H9 (cell line): Measurements from ENCODE around the gene RPRD1B. TPM values are rescaled to one million over a fixed set of nuclear protein-coding genes. Genes with fewer than 3 reads are reported as not detected.

Source experiments
- DNase-seq: peaks from one replicate; pipeline ENCODE4 v3.0.0-alpha.2; 2017
- H2AFZ ChIP-seq: one replicate; pipeline ENCODE4 v1.6.1; 2013; ENCODE audit warnings: mild to moderate bottlenecking, low read length, control low read depth, moderate library complexity
- H2AK5ac ChIP-seq: 2 replicates; pipeline ENCODE4 v1.6.1; 2013; ENCODE audit warnings: low read length, control low read depth, mixed read lengths; ENCODE audit not compliant: insufficient read length
- H2BK120ac ChIP-seq: one replicate; pipeline ENCODE4 v1.6.1; 2013; ENCODE audit warnings: low read depth, mild to moderate bottlenecking, low read length, control low read depth, inconsistent platforms; ENCODE audit not compliant: poor library complexity, severe bottlenecking
- H2BK12ac ChIP-seq: 2 replicates; pipeline ENCODE4 v1.6.1; 2013; ENCODE audit warnings: low read length, control low read depth, mixed read lengths, low read depth; ENCODE audit not compliant: insufficient read length
- H2BK15ac ChIP-seq: 2 replicates; pipeline ENCODE4 v1.6.1; 2013; ENCODE audit warnings: low read depth, low read length, control low read depth
- H2BK20ac ChIP-seq: one replicate; pipeline ENCODE4 v1.6.1; 2013; ENCODE audit warnings: low read depth, mild to moderate bottlenecking, low read length, control low read depth, inconsistent platforms; ENCODE audit not compliant: poor library complexity, severe bottlenecking
- H2BK5ac ChIP-seq: 2 replicates; pipeline ENCODE4 v1.6.1; 2013; ENCODE audit warnings: low read length, control low read depth, mixed read lengths; ENCODE audit not compliant: insufficient read length
- H3K14ac ChIP-seq: 2 replicates; pipeline ENCODE4 v1.6.1; 2013; ENCODE audit warnings: low read length, control low read depth; ENCODE audit not compliant: insufficient read depth
- H3K18ac ChIP-seq: 2 replicates; pipeline ENCODE4 v1.6.1; 2013; ENCODE audit warnings: low read depth, mild to moderate bottlenecking, mixed read lengths, low read length, control low read depth; ENCODE audit not compliant: insufficient read length
- H3K23ac ChIP-seq: 2 replicates; pipeline ENCODE4 v1.6.1; 2013; ENCODE audit warnings: low read length, control low read depth, mixed read lengths, low read depth; ENCODE audit not compliant: insufficient read length
- H3K23me2 ChIP-seq: 2 replicates; pipeline ENCODE4 v1.6.1; 2013; ENCODE audit warnings: low read depth, mild to moderate bottlenecking, mixed read lengths, low read length, control low read depth; ENCODE audit not compliant: insufficient read length, poor library complexity, severe bottlenecking
- H3K27ac ChIP-seq: 2 replicates; pipeline ENCODE4 v1.5.1; 2013; ENCODE audit warnings: low read length, control low read depth, mixed read lengths, low read depth; ENCODE audit not compliant: insufficient read length
- H3K27me3 ChIP-seq: 2 replicates; pipeline ENCODE4 v1.6.1; 2013; ENCODE audit warnings: low read length, control low read depth, inconsistent platforms; ENCODE audit not compliant: insufficient read depth
- H3K4ac ChIP-seq: 2 replicates; pipeline ENCODE4 v1.6.1; 2013; ENCODE audit warnings: low read depth, mild to moderate bottlenecking, control low read depth, inconsistent platforms, low read length, moderate library complexity
- H3K4me1 ChIP-seq: 2 replicates; pipeline ENCODE4 v1.6.1; 2013; ENCODE audit warnings: low read length, control low read depth, inconsistent platforms; ENCODE audit not compliant: insufficient read depth
- H3K4me2 ChIP-seq: 2 replicates; pipeline ENCODE4 v1.6.1; 2013; ENCODE audit warnings: low read length, control low read depth, mixed read lengths; ENCODE audit not compliant: insufficient read length, insufficient read depth
- H3K56ac ChIP-seq: 2 replicates; pipeline ENCODE4 v1.6.1; 2013; ENCODE audit warnings: low read depth, mild to moderate bottlenecking, mixed read lengths, low read length, control low read depth; ENCODE audit not compliant: insufficient read length
- H3K79me1 ChIP-seq: 2 replicates; pipeline ENCODE4 v1.6.1; 2013; ENCODE audit warnings: low read depth, mild to moderate bottlenecking, moderate library complexity, low read length, control low read depth, inconsistent platforms; ENCODE audit not compliant: insufficient read depth, poor library complexity, severe bottlenecking
- H3K79me2 ChIP-seq: 2 replicates; pipeline ENCODE4 v1.6.1; 2013; ENCODE audit warnings: low read length, control low read depth, inconsistent platforms; ENCODE audit not compliant: insufficient read depth
- H3K9ac ChIP-seq: 2 replicates; pipeline ENCODE4 v1.6.1; 2013; ENCODE audit warnings: low read length, control low read depth, mixed read lengths; ENCODE audit not compliant: insufficient read length; ENCODE audit errors: extremely low read depth
- H3K9me3 ChIP-seq: one replicate; pipeline ENCODE4 v1.6.1; 2013; ENCODE audit warnings: low read depth, low read length, inconsistent platforms; ENCODE audit not compliant: control insufficient read depth
- H3T11ph ChIP-seq: one replicate; pipeline ENCODE4 v1.6.1; 2013; ENCODE audit warnings: mild to moderate bottlenecking, low read length, control low read depth, inconsistent platforms
- H4K20me1 ChIP-seq: one replicate; pipeline ENCODE4 v1.6.1; 2013; ENCODE audit not compliant: control insufficient read depth, insufficient read length, insufficient read depth
- H4K5ac ChIP-seq: 2 replicates; pipeline ENCODE4 v1.6.1; 2013; ENCODE audit warnings: low read depth, mild to moderate bottlenecking, mixed read lengths, low read length, control low read depth; ENCODE audit not compliant: insufficient read length
- H4K8ac ChIP-seq: replicated peaks from 2 replicates; pipeline ENCODE4 v1.6.1; 2013; ENCODE audit warnings: low read length, control low read depth, mixed read lengths, low read depth; ENCODE audit not compliant: insufficient read length
- H4K91ac ChIP-seq: 2 replicates; pipeline ENCODE4 v1.6.1; 2013; ENCODE audit warnings: low read depth, mild to moderate bottlenecking, moderate library complexity, mixed read lengths, low read length, control low read depth; ENCODE audit not compliant: insufficient read length
- H3K27ac Mint-ChIP-seq, 3 experiments: 2 replicates in 2 of 3; 3 replicates in 1 of 3; pipeline ENCODE4 v1.8.0; 2020 to 2021; ENCODE audit warnings: mixed read lengths in 3 of 3, mild to moderate bottlenecking in 1 of 3, moderate library complexity in 1 of 3
- H3K27me3 Mint-ChIP-seq: 2 replicates; pipeline ENCODE4 v1.8.0; 2021; ENCODE audit warnings: low read depth, mild to moderate bottlenecking, moderate library complexity, mixed read lengths
- H3K36me3 Mint-ChIP-seq, 3 experiments: 2 replicates in 2 of 3; 3 replicates in 1 of 3; pipeline ENCODE4 v1.8.0; 2020 to 2021; ENCODE audit warnings: low read depth in 3 of 3, mixed read lengths in 3 of 3; ENCODE audit not compliant: insufficient read depth in 1 of 3
- H3K4me1 Mint-ChIP-seq, 2 experiments: 2 replicates each; pipeline ENCODE4 v1.8.0; 2020; ENCODE audit warnings: mixed read lengths in 2 of 2
- H3K4me3 Mint-ChIP-seq, 2 experiments: 2 replicates in 1 of 2; 3 replicates in 1 of 2; pipeline ENCODE4 v1.8.0; 2020 to 2021; ENCODE audit warnings: mild to moderate bottlenecking in 2 of 2, mixed read lengths in 2 of 2, moderate library complexity in 1 of 2
- H3K9me3 Mint-ChIP-seq, 2 experiments: 2 replicates in 1 of 2; 3 replicates in 1 of 2; pipeline ENCODE4 v1.8.0; 2020; ENCODE audit warnings: mild to moderate bottlenecking in 2 of 2, mixed read lengths in 2 of 2, moderate library complexity in 1 of 2
- WGBS: extraction: QIAGEN DNeasy Blood & Tissue Kit; methylation state at CpG from one replicate; pipeline ENCODE4 v1.1.7; 2013; ENCODE audit warnings: missing lambda C conversion rate, low lambda C conversion rate, mixed read lengths; ENCODE audit not compliant: insufficient read length; ENCODE audit errors: extremely low coverage; 5-methylcytosine and 5-hydroxymethylcytosine counted together
- total RNA-seq: library from RNA; stranded (reverse); gene quantifications from 2 replicates; pipeline ENCODE4 v1.2.1, GENCODE V29; 2021
- TF ChIP-seq, protein P1 (sequence below): fragments of 200-600 bp; sonication (generic); conservative IDR thresholded peaks from 3 replicates; pipeline ENCODE4 v1.8.0; 2021; ENCODE audit warnings: antibody characterized with exemption, mild to moderate bottlenecking

Gene RPRD1B
- total RNA-seq, 1 experiment from 2014 or later = 34.3 TPM

DNA sequence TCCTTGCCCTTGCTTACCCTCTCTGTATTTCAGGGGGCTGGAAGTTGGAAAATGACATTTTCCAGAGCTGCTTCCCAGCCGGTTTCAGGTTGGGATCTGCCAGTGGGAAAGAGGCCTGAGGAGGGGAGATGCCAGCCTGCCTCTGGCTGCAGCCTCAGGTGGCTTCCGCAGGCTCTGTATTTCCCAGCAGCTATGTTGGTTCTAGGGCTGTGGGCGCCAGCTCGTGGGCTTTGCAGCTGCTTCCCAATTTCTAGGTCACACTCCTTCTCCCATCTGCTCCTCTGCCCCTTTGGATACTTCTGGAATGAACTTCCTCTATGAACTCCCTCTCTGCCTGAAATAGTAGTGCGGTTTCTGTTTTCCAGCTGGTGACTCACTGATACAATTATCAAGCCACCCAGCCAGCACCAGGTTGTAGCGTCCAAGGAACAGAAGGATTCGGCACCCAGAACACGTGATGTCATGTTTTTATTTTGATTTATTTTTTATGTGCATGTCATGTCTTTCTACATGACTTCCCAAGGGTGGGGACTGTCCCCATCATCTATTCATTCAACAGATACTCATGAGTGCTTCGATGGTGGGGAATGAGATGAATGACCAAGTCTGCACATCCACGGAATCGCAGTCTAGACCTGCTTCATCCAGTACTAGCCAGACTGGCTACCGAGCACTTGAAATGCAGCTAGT is 93.5 kb downstream of the RPRD1B start:
- no peak overlapping the region for H2BK12ac ChIP-seq
- H2BK120ac ChIP-seq = no peak overlapping the region
- no peak overlapping the region for H2BK5ac ChIP-seq
- no peaks in the 10 kb centered on the region for H4K20me1 ChIP-seq
- H3K27me3 Mint-ChIP-seq = no peaks in the 10 kb centered on the region; the same call in 1 of the 2 replicates
- H4K91ac ChIP-seq = no peak overlapping the region
- no peak overlapping the region for H2BK20ac ChIP-seq
- H2AK5ac ChIP-seq = no peak overlapping the region
- WGBS = no CpG with 5 or more reads among the region's 12 CpGs
- H3K27ac ChIP-seq = no peak overlapping the region
- H3K23ac ChIP-seq = no peak overlapping the region
- TF ChIP-seq, protein P1, sequence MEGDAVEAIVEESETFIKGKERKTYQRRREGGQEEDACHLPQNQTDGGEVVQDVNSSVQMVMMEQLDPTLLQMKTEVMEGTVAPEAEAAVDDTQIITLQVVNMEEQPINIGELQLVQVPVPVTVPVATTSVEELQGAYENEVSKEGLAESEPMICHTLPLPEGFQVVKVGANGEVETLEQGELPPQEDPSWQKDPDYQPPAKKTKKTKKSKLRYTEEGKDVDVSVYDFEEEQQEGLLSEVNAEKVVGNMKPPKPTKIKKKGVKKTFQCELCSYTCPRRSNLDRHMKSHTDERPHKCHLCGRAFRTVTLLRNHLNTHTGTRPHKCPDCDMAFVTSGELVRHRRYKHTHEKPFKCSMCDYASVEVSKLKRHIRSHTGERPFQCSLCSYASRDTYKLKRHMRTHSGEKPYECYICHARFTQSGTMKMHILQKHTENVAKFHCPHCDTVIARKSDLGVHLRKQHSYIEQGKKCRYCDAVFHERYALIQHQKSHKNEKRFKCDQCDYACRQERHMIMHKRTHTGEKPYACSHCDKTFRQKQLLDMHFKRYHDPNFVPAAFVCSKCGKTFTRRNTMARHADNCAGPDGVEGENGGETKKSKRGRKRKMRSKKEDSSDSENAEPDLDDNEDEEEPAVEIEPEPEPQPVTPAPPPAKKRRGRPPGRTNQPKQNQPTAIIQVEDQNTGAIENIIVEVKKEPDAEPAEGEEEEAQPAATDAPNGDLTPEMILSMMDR = no peak
- no peak overlapping the region for H2AFZ ChIP-seq
- H3K79me2 ChIP-seq = no peaks in the 10 kb centered on the region
- no peaks in the 10 kb centered on the region for H3K79me1 ChIP-seq
- H3K36me3 Mint-ChIP-seq = no peaks in the 10 kb centered on the region
- no peak overlapping the region for H3K4me3 Mint-ChIP-seq
- H3K9ac ChIP-seq = no peak overlapping the region
- H2BK15ac ChIP-seq = no peak overlapping the region
- no peaks in the 10 kb centered on the region for H3K23me2 ChIP-seq
- H3K4me1 Mint-ChIP-seq = peaks cover 5 to 6% of the 10 kb centered on the region in 2 experiments; a peak in 2 of 4 replicates
- no peaks in the 10 kb centered on the region; the same call in 1 of the 2 replicates for H3K4me1 ChIP-seq
- H4K5ac ChIP-seq = no peak overlapping the region
- no peak for DNase-seq
- H4K8ac ChIP-seq = no peak overlapping the region
- H3K4ac ChIP-seq = no peak overlapping the region
- H3K9me3 Mint-ChIP-seq = no peaks in the 10 kb centered on the region
- H3K27ac Mint-ChIP-seq = no peak overlapping the region; a peak in 1 of 7 replicates
- no peak overlapping the region for H3K56ac ChIP-seq
- no peak overlapping the region for H3K18ac ChIP-seq
- no peaks in the 10 kb centered on the region for H3K9me3 ChIP-seq
- no peak overlapping the region for H3T11ph ChIP-seq
- H3K14ac ChIP-seq = no peak overlapping the region
- H3K4me2 ChIP-seq = no peak overlapping the region
- H3K27me3 ChIP-seq = no peaks in the 10 kb centered on the region
